NT2/D1 (cell line): Measurements from ENCODE around the gene PFAS.

Experiments used
- DNase-seq: peaks from one replicate; pipeline ENCODE4 v3.0.0-alpha.2; 2011; ENCODE audit warnings: low read depth, low spot score
- H3K27me3 ChIP-seq: 2 replicates; pipeline ENCODE4 v1.6.0; 2011; ENCODE audit warnings: mild to moderate bottlenecking; ENCODE audit not compliant: insufficient read length, insufficient read depth
- H3K36me3 ChIP-seq: 2 replicates; pipeline ENCODE4 v1.6.1; 2011; ENCODE audit warnings: mild to moderate bottlenecking, low read length, mixed read lengths; ENCODE audit not compliant: insufficient read depth, insufficient read length
- H3K4me1 ChIP-seq: 2 replicates; pipeline ENCODE4 v1.5.1; 2011; ENCODE audit not compliant: insufficient read depth, insufficient read length
- H3K4me3 ChIP-seq: 2 replicates; pipeline ENCODE4 v1.5.1; 2011; ENCODE audit warnings: low read depth; ENCODE audit not compliant: insufficient read length
- H3K9ac ChIP-seq: 2 replicates; pipeline ENCODE4 v1.6.0; 2011; ENCODE audit warnings: low read depth; ENCODE audit not compliant: insufficient read length
- H3K9me3 ChIP-seq: 2 replicates; pipeline ENCODE4 v1.5.1; 2011; ENCODE audit warnings: mild to moderate bottlenecking, low read length; ENCODE audit not compliant: insufficient read depth
- SUZ12 ChIP-seq: IDR thresholded peaks from 2 replicates; pipeline ENCODE4 v1.6.1; 2011; ENCODE audit not compliant: insufficient read length, insufficient read depth; ENCODE audit errors: extremely low read depth
- YY1 ChIP-seq: IDR thresholded peaks from 2 replicates; pipeline ENCODE4 v1.6.1; 2011; ENCODE audit not compliant: insufficient read length, insufficient read depth
- ZNF274 ChIP-seq: IDR thresholded peaks from 2 replicates; pipeline ENCODE4 v1.6.1; 2011; ENCODE audit warnings: mild to moderate bottlenecking, low read depth, low read length

PFAS gene

DNA sequence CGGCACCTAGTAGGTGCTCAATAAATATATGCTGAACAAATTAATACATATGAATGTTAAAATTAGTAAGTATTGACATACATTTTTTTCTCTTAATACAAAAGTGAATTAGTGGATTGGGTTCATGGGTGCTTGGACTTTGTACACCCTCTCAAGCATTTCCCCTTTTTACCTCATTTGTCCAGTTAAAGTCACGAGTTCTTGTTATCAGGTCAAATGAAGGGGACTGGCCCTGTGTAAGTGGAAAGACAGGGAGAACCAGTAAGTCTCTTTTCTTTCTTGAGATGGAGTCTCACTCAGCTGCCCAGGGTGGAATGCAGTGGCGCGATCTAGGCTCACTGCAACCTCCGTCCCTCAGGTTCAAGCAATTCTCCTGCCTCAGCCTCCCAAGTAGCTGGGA lies 25.7 kb downstream of the PFAS start:
- no peaks in the 10 kb centered on the region for H3K27me3 ChIP-seq
- peaks cover 3% of the 10 kb centered on the region for H3K4me1 ChIP-seq
- no peaks in the 10 kb centered on the region for H3K9me3 ChIP-seq
- no peak for DNase-seq
- no peak overlapping the region for H3K9ac ChIP-seq
- no peak overlapping the region for H3K4me3 ChIP-seq
- peaks cover 20% of the 10 kb centered on the region for H3K36me3 ChIP-seq
- TF ChIP-seq YY1 (no peak), ZNF274 (no peak), SUZ12 (no peak)

DNA sequence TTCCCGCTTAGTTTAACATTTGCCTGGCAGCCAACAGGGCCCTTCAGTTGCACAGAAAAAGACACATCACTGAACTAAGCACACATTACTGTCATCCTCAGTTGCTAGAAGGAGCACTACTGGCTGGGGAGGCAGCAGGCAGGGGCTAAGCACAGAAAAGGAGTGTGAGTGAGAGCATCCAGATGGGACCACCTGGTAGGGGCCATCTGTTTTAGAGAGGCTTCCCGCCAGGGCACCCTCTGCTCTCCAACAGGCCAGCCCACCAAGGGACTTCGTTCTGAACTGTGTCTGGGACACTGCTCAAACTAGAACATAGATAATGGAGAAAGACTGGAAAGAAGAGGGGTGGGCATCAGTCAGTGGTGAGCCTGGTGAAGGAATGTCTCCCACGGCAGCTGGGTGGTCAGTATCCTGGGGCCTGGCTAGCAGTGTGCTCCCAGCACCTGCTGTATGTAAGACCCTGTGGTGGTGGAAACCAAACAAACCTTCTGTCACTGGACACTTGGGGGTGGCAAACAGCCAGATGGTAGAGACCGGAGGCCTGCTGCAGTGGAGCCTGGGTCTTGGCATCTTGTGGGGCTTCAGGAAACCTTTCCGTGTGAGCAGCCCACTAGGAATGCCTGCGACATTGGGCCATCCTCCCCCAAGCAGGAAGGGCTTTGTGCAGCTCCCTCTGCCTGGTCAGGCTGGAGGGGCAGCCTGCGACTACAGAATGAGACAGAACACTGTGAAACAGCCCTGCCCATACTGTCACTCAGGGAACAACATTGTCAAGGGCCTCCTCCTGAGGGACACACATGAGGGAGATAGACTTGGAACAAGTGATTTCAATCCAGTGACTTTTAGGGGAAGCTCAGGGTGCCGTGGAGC lies 26.6 kb downstream of the PFAS start:
- no peak for DNase-seq
- Histone ChIP-seq H3K9ac (no peak overlapping the region), H3K27me3 (no peaks in the 10 kb centered on the region), H3K4me3 (no peak overlapping the region), H3K4me1 (peaks cover 3% of the 10 kb centered on the region), H3K9me3 (no peaks in the 10 kb centered on the region), H3K36me3 (peaks cover 12% of the 10 kb centered on the region)
- no peak for TF ChIP-seq SUZ12

DNA sequence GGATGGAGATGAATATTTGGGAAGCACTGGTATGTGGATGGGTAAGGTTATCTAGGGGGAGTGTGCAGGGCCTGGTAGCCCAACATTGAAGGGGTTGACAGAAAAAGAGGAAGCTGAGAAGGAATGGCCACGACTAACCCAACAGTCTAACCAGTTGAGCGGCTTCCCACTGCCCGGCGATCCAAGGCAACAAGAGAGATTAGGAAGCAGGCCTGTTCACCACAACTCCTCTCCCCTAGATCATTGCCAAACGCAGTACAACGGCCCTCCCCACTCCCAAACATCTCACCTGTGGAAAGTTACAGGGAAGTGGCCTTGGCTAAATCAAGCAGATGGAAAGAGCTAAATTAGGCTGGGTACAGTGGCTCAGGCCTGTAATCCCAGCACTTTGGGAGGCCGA lies 28.2 kb downstream of the PFAS start:
- Histone ChIP-seq H3K9ac (no peak overlapping the region), H3K36me3 (peaks cover 4% of the 10 kb centered on the region), H3K9me3 (no peaks in the 10 kb centered on the region), H3K4me1 (peaks cover 3% of the 10 kb centered on the region), H3K4me3 (no peak overlapping the region), H3K27me3 (no peaks in the 10 kb centered on the region)
- no peak for TF ChIP-seq SUZ12
- no peak for DNase-seq

DNA sequence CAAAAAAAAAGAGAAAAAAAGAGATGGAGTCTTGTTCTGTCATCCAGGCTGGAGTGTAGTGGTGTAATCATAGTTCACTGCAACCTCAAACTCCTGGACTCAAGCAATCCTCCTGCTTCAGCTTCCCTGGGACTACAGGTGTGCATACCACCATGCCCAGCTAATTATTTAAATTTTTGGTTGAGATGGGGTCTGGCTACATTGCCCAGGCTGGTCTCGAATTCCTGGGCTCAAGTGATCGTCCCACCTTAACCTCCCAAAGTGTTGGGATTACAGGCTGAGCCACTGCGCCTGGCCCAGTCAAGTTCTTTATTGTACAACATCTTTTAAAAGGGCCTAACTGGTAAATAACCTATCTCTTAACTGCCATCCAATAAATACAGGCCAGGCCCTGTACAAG lies 33.3 kb downstream of the PFAS start:
- no peaks in the 10 kb centered on the region for H3K27me3 ChIP-seq
- H3K36me3 ChIP-seq = no peaks in the 10 kb centered on the region
- H3K4me1 ChIP-seq = no peaks in the 10 kb centered on the region
- DNase-seq = no peak
- no peak for TF ChIP-seq YY1
- TF ChIP-seq ZNF274 = no peak
- TF ChIP-seq SUZ12 = no peak
- no peak overlapping the region for H3K9ac ChIP-seq
- no peak overlapping the region for H3K4me3 ChIP-seq
- no peaks in the 10 kb centered on the region for H3K9me3 ChIP-seq

DNA sequence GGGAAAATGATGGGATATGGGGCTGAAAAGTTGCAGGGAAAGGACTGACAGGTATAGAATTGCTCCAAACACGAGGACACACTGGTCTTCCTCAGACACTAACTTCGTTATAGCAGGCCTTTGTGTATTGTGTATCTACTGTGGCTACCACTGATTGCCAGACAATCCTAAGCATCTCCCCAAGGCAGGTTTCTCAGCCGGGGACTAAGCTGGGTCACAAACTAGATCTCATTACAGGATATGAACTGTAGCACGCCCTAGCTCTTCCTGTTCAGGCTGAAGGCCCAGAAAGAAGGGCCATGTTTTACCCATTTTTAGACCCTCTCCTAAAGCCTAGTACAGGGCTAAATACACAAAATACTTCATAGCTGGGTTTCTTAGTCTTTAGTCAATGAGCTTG lies 34.3 kb downstream of the PFAS start:
- Histone ChIP-seq H3K4me3 (no peak overlapping the region), H3K27me3 (no peaks in the 10 kb centered on the region), H3K36me3 (no peaks in the 10 kb centered on the region), H3K9me3 (no peaks in the 10 kb centered on the region), H3K4me1 (no peaks in the 10 kb centered on the region), H3K9ac (no peak overlapping the region)
- no peak for TF ChIP-seq SUZ12
- TF ChIP-seq ZNF274 = no peak
- no peak for TF ChIP-seq YY1
- no peak for DNase-seq

DNA sequence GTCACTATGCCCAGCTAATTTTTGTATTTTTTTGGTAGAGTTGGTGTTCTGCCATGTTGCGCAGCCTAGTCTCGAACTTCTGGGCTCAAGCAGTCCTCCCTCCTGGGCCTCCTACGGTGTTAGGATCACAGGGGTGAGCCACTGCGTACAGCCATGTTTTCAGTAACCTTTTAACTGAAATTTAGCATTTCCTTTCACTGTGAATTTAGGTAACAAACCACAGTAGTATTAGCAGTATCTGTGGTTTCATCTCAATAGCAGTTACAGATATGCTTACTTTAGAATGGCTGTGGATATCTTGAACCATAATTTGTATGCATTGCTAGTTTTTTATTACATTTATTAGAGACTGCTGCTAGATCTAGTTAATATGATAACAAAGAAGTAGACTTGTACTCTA lies 35.0 kb downstream of the PFAS start:
- no peak overlapping the region for H3K9ac ChIP-seq
- H3K4me1 ChIP-seq = no peaks in the 10 kb centered on the region
- no peaks in the 10 kb centered on the region for H3K27me3 ChIP-seq
- no peak for DNase-seq
- H3K9me3 ChIP-seq = no peaks in the 10 kb centered on the region
- H3K4me3 ChIP-seq = no peak overlapping the region
- TF ChIP-seq SUZ12 = no peak
- TF ChIP-seq ZNF274 = no peak
- no peak for TF ChIP-seq YY1
- H3K36me3 ChIP-seq = no peaks in the 10 kb centered on the region

DNA sequence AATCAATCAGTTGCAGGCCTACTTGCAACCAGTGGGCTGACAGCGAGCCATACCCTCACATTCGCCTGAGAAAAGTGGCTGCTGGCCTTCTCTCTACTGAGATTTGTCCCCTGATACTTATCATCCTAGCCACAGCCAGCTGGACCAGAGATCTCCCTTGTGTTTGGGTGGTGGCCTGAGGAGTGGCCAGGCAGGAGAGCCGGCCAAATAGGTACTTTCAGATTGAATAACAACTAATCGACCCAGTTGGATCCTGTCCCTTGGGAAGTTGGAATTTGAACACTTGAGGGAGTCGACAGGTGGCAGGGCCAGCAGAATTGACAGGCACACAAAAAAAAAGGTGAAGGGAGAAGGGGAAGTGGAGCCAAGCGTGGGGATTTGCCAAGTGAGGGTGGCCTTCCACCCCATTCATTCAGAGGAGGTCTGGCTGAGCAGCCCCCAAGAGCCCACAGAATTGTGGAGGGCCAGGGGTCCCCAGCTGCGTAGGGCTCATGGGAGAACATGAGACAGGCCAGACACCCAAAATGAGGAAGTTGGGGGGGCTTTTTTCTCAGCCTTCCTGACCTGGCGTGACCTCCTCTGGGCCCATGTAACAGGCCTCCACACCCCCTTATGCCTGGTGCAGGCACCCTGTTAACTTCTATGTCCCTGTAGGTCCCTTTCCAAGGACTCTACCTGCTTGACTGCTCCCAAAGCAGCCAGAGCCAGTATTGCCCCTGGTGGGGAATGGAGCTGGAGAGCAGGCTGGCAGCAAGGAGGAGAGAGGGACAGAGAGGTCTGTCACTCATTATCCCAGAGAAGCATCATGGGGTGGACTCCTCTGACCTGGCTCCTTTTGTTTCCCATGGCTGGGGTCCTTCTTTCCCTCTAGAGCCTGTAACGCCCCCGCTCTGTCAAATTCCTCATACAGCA lies 36.4 kb downstream of the PFAS start:
- no peak overlapping the region for H3K9ac ChIP-seq
- no peak overlapping the region for H3K4me3 ChIP-seq
- no peak for DNase-seq
- H3K9me3 ChIP-seq = no peaks in the 10 kb centered on the region
- no peaks in the 10 kb centered on the region for H3K27me3 ChIP-seq
- no peaks in the 10 kb centered on the region for H3K4me1 ChIP-seq
- no peak for TF ChIP-seq SUZ12
- TF ChIP-seq ZNF274 = no peak
- TF ChIP-seq YY1 = no peak
- H3K36me3 ChIP-seq = no peaks in the 10 kb centered on the region
